Central memory CD8-positive, alpha-beta T cell (primary cell): Measurements from ENCODE around the gene PHF20.
"Not testable (repeated sequence)": the region's sequence is repeated elsewhere in the genome, so short reads cannot be mapped to it uniquely, and the experiment has no call there.

Experiments
- ATAC-seq: fragments of 150-1000 bp; cut with Tn5 transposase; replicated peaks from 2 replicates; pipeline ENCODE4 v1.10.0; 2022; ENCODE audit warnings: mild to moderate bottlenecking, moderate FRiP score, moderate number of reproducible peaks; ENCODE audit not compliant: poor library complexity, severe bottlenecking; ENCODE audit errors: extremely low read depth
- DNase-seq, 2 donors: peaks; one replicate each; pipeline ENCODE4 v3.0.0; 2021; ENCODE audit warnings: low spot score in 2 of 2
- H3K27ac Mint-ChIP-seq: one replicate; pipeline ENCODE4 v1.8.0; 2022; ENCODE audit warnings: low read depth, mild to moderate bottlenecking, moderate library complexity, mixed read lengths
- H3K27me3 Mint-ChIP-seq: one replicate; pipeline ENCODE4 v1.8.0; 2022; ENCODE audit warnings: mixed read lengths
- H3K36me3 Mint-ChIP-seq: one replicate; pipeline ENCODE4 v1.8.0; 2022; ENCODE audit warnings: mild to moderate bottlenecking, moderate library complexity, mixed read lengths; ENCODE audit not compliant: insufficient read depth
- H3K4me1 Mint-ChIP-seq: one replicate; pipeline ENCODE4 v1.8.0; 2022; ENCODE audit warnings: mixed read lengths
- H3K4me3 Mint-ChIP-seq: one replicate; pipeline ENCODE4 v1.8.0; 2022; ENCODE audit warnings: mild to moderate bottlenecking, moderate library complexity, mixed read lengths
- H3K9me3 Mint-ChIP-seq: one replicate; pipeline ENCODE4 v1.8.0; 2022; ENCODE audit warnings: mixed read lengths

Gene PHF20

GRCh38 chr20:35994994-35995453 lies 223.2 kb downstream of the PHF20 start:
- ATAC-seq, result peak; percentile 65
- no peaks in the 10 kb centered on the region for H3K27me3 Mint-ChIP-seq
- peaks cover 8% of the 10 kb centered on the region for H3K4me1 Mint-ChIP-seq
- H3K27ac Mint-ChIP-seq, result peak overlapping the region; percentile 29
- peak; percentile 65 to 72 for DNase-seq
- H3K9me3 Mint-ChIP-seq, result no peaks in the 10 kb centered on the region
- H3K4me3 Mint-ChIP-seq, result no peak overlapping the region
- no peaks in the 10 kb centered on the region for H3K36me3 Mint-ChIP-seq

- not testable (repeated sequence) for H3K27ac Mint-ChIP-seq, H3K36me3 Mint-ChIP-seq, H3K27me3 Mint-ChIP-seq, H3K4me3 Mint-ChIP-seq, H3K9me3 Mint-ChIP-seq, ATAC-seq, DNase-seq, H3K4me1 Mint-ChIP-seq
These were observed 224.7 kb downstream of the PHF20 start for GRCh38 chr20:35996492-35996891.
